H1 (cell line): Measurements from ENCODE around the gene OCRL. TPM values are rescaled to one million over a fixed set of nuclear protein-coding genes. Genes with fewer than 3 reads are reported as not detected.
"Not testable (repeated sequence)": the region's sequence is repeated elsewhere in the genome, so short reads cannot be mapped to it uniquely, and the experiment has no call there.

Experiments used
- CTCF ChIA-PET: fragments of 300-600 bp; sonication (Branson Sonifier 250); formaldehyde crosslinking; loops from one replicate; lab custom pipeline; 2021; ENCODE audit not compliant: partially characterized antibody; lab: Charles Lee
- POLR2A ChIA-PET: fragments of 300-600 bp; sonication (Branson Sonifier 250); formaldehyde crosslinking; loops from one replicate; lab custom pipeline; 2021; ENCODE audit warnings: inconsistent platforms; ENCODE audit not compliant: partially characterized antibody; lab: Charles Lee
- DNase-seq, 2 experiments: peaks; one replicate each; pipeline versions ENCODE4 v3.0.0 to v3.0.0-alpha.2; 2010 to 2022; ENCODE audit warnings: low spot score in 2 of 2, low read depth in 1 of 2, mixed read lengths in 1 of 2
- FAIRE-seq: peaks from 2 replicates; lab custom pipeline; 2011; peaks lifted over from hg19 to GRCh38; lab: Jason Lieb, UNC
- H2AFZ ChIP-seq: 2 replicates; pipeline ENCODE4 v1.8.1; 2012; ENCODE audit warnings: low read length, inconsistent platforms
- H2AK5ac ChIP-seq: 2 replicates; pipeline ENCODE4 v1.6.1; 2013; ENCODE audit warnings: low read depth, low read length
- H2BK120ac ChIP-seq: replicated peaks from 2 replicates; pipeline ENCODE3; 2013; ENCODE audit warnings: low read depth, low read length, inconsistent platforms
- H2BK12ac ChIP-seq: 2 replicates; pipeline ENCODE4 v1.6.1; 2013; ENCODE audit warnings: low read depth, low read length
- H2BK15ac ChIP-seq: 2 replicates; pipeline ENCODE4 v1.6.1; 2013; ENCODE audit warnings: low read length
- H2BK20ac ChIP-seq: 2 replicates; pipeline ENCODE4 v1.6.1; 2013; ENCODE audit warnings: low read length
- H2BK5ac ChIP-seq: 2 replicates; pipeline ENCODE4 v1.6.1; 2013; ENCODE audit warnings: low read depth, low read length
- H3K14ac ChIP-seq: 2 replicates; pipeline ENCODE4 v1.6.1; 2013; ENCODE audit warnings: inconsistent platforms; ENCODE audit not compliant: insufficient read length
- H3K18ac ChIP-seq: 2 replicates; pipeline ENCODE4 v1.6.1; 2013; ENCODE audit warnings: low read length; ENCODE audit errors: extremely low read depth
- H3K23ac ChIP-seq: 2 replicates; pipeline ENCODE4 v1.6.1; 2013; ENCODE audit warnings: inconsistent platforms; ENCODE audit not compliant: insufficient read length
- H3K23me2 ChIP-seq: 2 replicates; pipeline ENCODE4 v1.6.1; 2013; ENCODE audit warnings: low read depth, low read length
- H3K27ac ChIP-seq: 2 replicates; pipeline ENCODE4 v1.6.1; 2011; ENCODE audit warnings: low read depth, low read length, inconsistent platforms
- H3K27me3 ChIP-seq, 4 experiments: replicated peaks in 1 of 4; 1 replicate in 1 of 4; 2 replicates in 3 of 4; pipeline versions ENCODE4 v1.6.1 to v1.8.1; 2011 to 2013; ENCODE audit warnings: low read length in 3 of 4, mild to moderate bottlenecking in 3 of 4, inconsistent platforms in 2 of 4, mixed read lengths in 2 of 4, moderate library complexity in 1 of 4; ENCODE audit not compliant: control insufficient read depth in 3 of 4, insufficient read depth in 3 of 4; ENCODE audit errors: extremely low read depth in 1 of 4
- H3K36me3 ChIP-seq, 4 experiments: 2 replicates each; pipeline versions ENCODE4 v1.6.1 to v1.8.1; 2011 to 2013; ENCODE audit warnings: mild to moderate bottlenecking in 4 of 4, low read length in 3 of 4, moderate library complexity in 2 of 4, control low read depth in 1 of 4, inconsistent platforms in 1 of 4; ENCODE audit not compliant: insufficient read depth in 4 of 4, control insufficient read depth in 2 of 4
- H3K4ac ChIP-seq: replicated peaks from 2 replicates; pipeline ENCODE3; 2013; ENCODE audit warnings: low read length, low read depth, mixed read lengths, inconsistent platforms; ENCODE audit not compliant: insufficient read length
- H3K4me1 ChIP-seq, 4 experiments: replicated peaks in 1 of 4; 1 replicate in 1 of 4; 2 replicates in 3 of 4; pipeline versions ENCODE4 v1.6.1 to v1.8.1; 2011 to 2013; ENCODE audit warnings: low read length in 3 of 4, inconsistent platforms in 2 of 4, mixed read lengths in 1 of 4; ENCODE audit not compliant: insufficient read depth in 4 of 4, control insufficient read depth in 3 of 4
- H3K4me2 ChIP-seq, 2 experiments: 2 replicates each; pipeline versions ENCODE4 v1.6.1 to v1.8.1; 2011 to 2013; ENCODE audit warnings: low read depth in 2 of 2, low read length in 2 of 2, control low read depth in 1 of 2, inconsistent platforms in 1 of 2, mild to moderate bottlenecking in 1 of 2; ENCODE audit not compliant: insufficient read depth in 1 of 2
- H3K4me3 ChIP-seq, 4 experiments: fragments of 200-600, 300-600 bp in 1 of 4; sonication (generic), shearing (Covaris generic), sonication (Bioruptor Twin) in 1 of 4; 2 replicates each; pipeline versions ENCODE4 v1.5.1 to v1.8.1; 2011 to 2016; ENCODE audit warnings: low read length in 4 of 4, low read depth in 3 of 4, control low read depth in 2 of 4, inconsistent platforms in 2 of 4, mild to moderate bottlenecking in 2 of 4, mixed read lengths in 1 of 4, moderate library complexity in 1 of 4; ENCODE audit not compliant: insufficient read depth in 2 of 4; ENCODE audit errors: extremely low read depth in 1 of 4
- H3K56ac ChIP-seq: replicated peaks from 2 replicates; pipeline ENCODE3; 2013; ENCODE audit warnings: low read depth, mild to moderate bottlenecking, mixed read lengths, low read length, inconsistent platforms; ENCODE audit not compliant: insufficient read length
- H3K79me1 ChIP-seq: 2 replicates; pipeline ENCODE4 v1.6.1; 2013; ENCODE audit warnings: low read depth, low read length, control low read depth
- H3K79me2 ChIP-seq, 2 experiments: 2 replicates each; pipeline versions ENCODE4 v1.6.1 to v1.8.1; 2012 to 2013; ENCODE audit warnings: low read length in 2 of 2, mild to moderate bottlenecking in 2 of 2, inconsistent platforms in 1 of 2; ENCODE audit not compliant: insufficient read depth in 2 of 2, control insufficient read depth in 1 of 2
- H3K9ac ChIP-seq, 4 experiments: replicated peaks in 1 of 4; 1 replicate in 1 of 4; 2 replicates in 3 of 4; pipeline versions ENCODE4 v1.6.1 to v1.8.1; 2011 to 2013; ENCODE audit warnings: low read depth in 3 of 4, low read length in 3 of 4, control low read depth in 2 of 4, mild to moderate bottlenecking in 2 of 4, moderate library complexity in 2 of 4, inconsistent platforms in 1 of 4; ENCODE audit errors: extremely low read depth in 1 of 4
- H3K9me3 ChIP-seq, 2 experiments: 2 replicates each; pipeline versions ENCODE4 v1.6.1 to v1.8.1; 2012 to 2013; ENCODE audit warnings: mild to moderate bottlenecking in 2 of 2, moderate library complexity in 2 of 2, control low read depth in 1 of 2, inconsistent platforms in 1 of 2, low read depth in 1 of 2, low read length in 1 of 2, mixed read lengths in 1 of 2; ENCODE audit not compliant: insufficient read depth in 2 of 2
- H4K20me1 ChIP-seq, 2 experiments: replicated peaks in 1 of 2; 2 replicates each; pipeline versions ENCODE3 to v1.8.1; 2011 to 2013; ENCODE audit warnings: inconsistent platforms in 2 of 2, low read length in 2 of 2, mild to moderate bottlenecking in 1 of 2; ENCODE audit not compliant: insufficient read depth in 2 of 2, control insufficient read depth in 1 of 2
- H4K5ac ChIP-seq: 2 replicates; pipeline ENCODE4 v1.6.1; 2013; ENCODE audit warnings: low read length, low read depth, mixed read lengths, inconsistent platforms; ENCODE audit not compliant: insufficient read length
- H4K8ac ChIP-seq: 2 replicates; pipeline ENCODE4 v1.8.0; 2013; ENCODE audit warnings: mild to moderate bottlenecking, moderate library complexity, low read length, inconsistent platforms; ENCODE audit not compliant: insufficient read depth; ENCODE audit errors: extremely low read depth
- H4K91ac ChIP-seq: replicated peaks from 2 replicates; pipeline ENCODE3; 2013; ENCODE audit warnings: low read length, mixed read lengths, inconsistent platforms; ENCODE audit not compliant: insufficient read length
- CBX5 ChIP-seq: fragments of 300-800, 300-1000 bp; sonication (generic); IDR thresholded peaks from 2 replicates; pipeline ENCODE4 v1.7.1; 2016; ENCODE audit warnings: antibody characterized with exemption, low read length, low read depth
- CBX8 ChIP-seq: fragments of 300-800, 300-1000 bp; sonication (generic); IDR thresholded peaks from 2 replicates; pipeline ENCODE4 v1.7.1; 2016; ENCODE audit warnings: low read depth, low read length, borderline replicate concordance
- PHF8 ChIP-seq: fragments of 200-600 bp; sonication (generic); conservative IDR thresholded peaks from 2 replicates; pipeline ENCODE4 v1.7.1; 2012; ENCODE audit warnings: low read depth, mild to moderate bottlenecking, inconsistent platforms, low read length, moderate library complexity
- SIN3A ChIP-seq, 2 experiments: IDR thresholded peaks in 1 of 2; conservative IDR thresholded peaks in 1 of 2; 2 replicates each; pipeline ENCODE4 v1.6.1; 2011 to 2012; ENCODE audit warnings: low read length in 2 of 2, improper control_type of control experiment in 1 of 2, low read depth in 1 of 2, mild to moderate bottlenecking in 1 of 2
- SIRT6 ChIP-seq: IDR thresholded peaks from one replicate; pipeline ENCODE4 v1.7.1; 2012; ENCODE audit warnings: low read length, inconsistent platforms
- TCF12 ChIP-seq: IDR thresholded peaks from 2 replicates; pipeline ENCODE4 v1.6.1; 2011; ENCODE audit warnings: low read depth, mild to moderate bottlenecking, low read length
- WGBS, 2 experiments: shearing (Covaris generic) in 1 of 2; methylation state at CpG; one replicate each; pipeline versions ENCODE4 v1.1.6 to v1.1.7; 2013 to 2015; ENCODE audit warnings: low lambda C conversion rate in 2 of 2, mixed read lengths in 2 of 2, inconsistent platforms in 1 of 2, low coverage in 1 of 2, missing lambda C conversion rate in 1 of 2; ENCODE audit not compliant: insufficient replicate concordance in 2 of 2, insufficient coverage in 1 of 2, insufficient read length in 1 of 2; ENCODE audit errors: extremely low coverage in 1 of 2, missing lambda C conversion rate in 1 of 2; 5-methylcytosine and 5-hydroxymethylcytosine counted together
- polyA plus RNA-seq, 7 experiments: library from polyadenylated mRNA; depleted of rRNA in 3 of 7; stranded (reverse) in 5 of 7; unstranded in 2 of 7; fragments of >200 nt in 5 of 7; fragments of 200-250 nt in 2 of 7; gene quantifications; 1 replicate in 5 of 7; 2 replicates in 1 of 7; 4 replicates in 1 of 7; pipeline versions ENCODE4 v1.2.1 to v1.2.3, GENCODE V29; 2011 to 2013; ENCODE audit warnings: missing spikeins in 2 of 7, mixed read lengths in 2 of 7
- total RNA-seq: library from RNA; stranded (reverse); fragmentation: NEBNext Ultra II Directional; extraction: Animal tissue kit (Norgen Biotek cat#: 25700); gene quantifications from 2 replicates; pipeline ENCODE4 v1.2.1, GENCODE V29; 2021

Gene OCRL
- total and polyA plus RNA-seq, 2 of the 8 experiments (the other 6 are each of a cell fraction or from before 2014, with no cell fraction given), result 12.7 to 15.1 TPM

DNA sequence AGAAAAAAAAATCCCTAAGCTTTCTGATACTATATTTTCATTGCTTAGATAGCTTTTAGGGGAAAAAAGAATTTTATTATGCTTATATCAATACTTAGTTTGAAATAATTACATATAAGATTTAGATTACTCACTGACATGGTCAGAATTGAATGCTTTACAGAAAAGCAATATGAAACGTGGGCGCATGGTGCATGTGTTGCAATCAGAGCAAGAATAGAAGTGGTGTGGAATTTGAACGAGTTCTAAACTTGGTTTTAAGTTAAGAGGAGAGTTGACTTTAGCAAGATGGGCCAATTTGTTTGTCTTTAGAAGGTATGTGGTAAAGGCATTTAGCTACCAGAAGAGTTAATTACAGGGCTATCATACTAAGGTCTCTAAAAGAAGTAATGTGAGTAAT is 21.4 kb downstream of the OCRL start (continued):
- no peak for TF ChIP-seq CBX5
- TF ChIP-seq TCF12, result no peak
- no peak for TF ChIP-seq SIRT6
- no peak for TF ChIP-seq PHF8
- no peak for TF ChIP-seq CBX8
- no peak for TF ChIP-seq SIN3A (conservative IDR thresholded peaks at IDR 0.05 in 1 of 2, IDR thresholded peaks at IDR 0.05 in 1 of 2; ENCODE audit: low read depth in 1 of 2, low read length in 2 of 2)

DNA sequence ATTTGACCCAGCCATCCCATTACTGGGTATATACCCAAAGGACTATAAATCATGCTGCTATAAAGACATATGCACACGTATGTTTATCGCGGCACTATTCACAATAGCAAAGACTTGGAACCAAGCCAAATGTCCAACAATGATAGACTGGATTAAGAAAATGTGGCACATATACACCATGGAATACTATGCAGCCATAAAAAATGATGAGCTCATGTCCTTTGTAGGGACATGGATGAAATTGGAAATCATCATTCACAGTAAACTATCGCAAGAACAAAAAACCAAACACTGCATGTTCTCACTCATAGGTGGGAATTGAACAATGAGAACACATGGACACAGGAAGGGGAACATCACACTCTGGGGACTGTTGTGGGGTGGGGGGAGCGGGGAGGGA is 24.3 kb downstream of the OCRL start:
- H3K79me1 ChIP-seq, CTCF ChIA-PET: not testable (repeated sequence)

More for the DNA sequence above, 24.3 kb downstream of the OCRL start:
- H2BK20ac ChIP-seq, H3K56ac ChIP-seq, H4K8ac ChIP-seq, DNase-seq, FAIRE-seq, H3K23me2 ChIP-seq, H3K4me3 ChIP-seq, H3K9ac ChIP-seq, H2AK5ac ChIP-seq, H2BK5ac ChIP-seq, H2BK120ac ChIP-seq, H3K4me1 ChIP-seq, H2BK12ac ChIP-seq, H4K5ac ChIP-seq, H3K23ac ChIP-seq, H4K20me1 ChIP-seq, H3K27ac ChIP-seq, H3K18ac ChIP-seq, H3K79me2 ChIP-seq, H3K4ac ChIP-seq, H4K91ac ChIP-seq, POLR2A ChIA-PET, H3K27me3 ChIP-seq, H2AFZ ChIP-seq, H3K4me2 ChIP-seq, H3K9me3 ChIP-seq, H3K14ac ChIP-seq, H2BK15ac ChIP-seq: not testable (repeated sequence)
- 100% methylated on average over 1 of the region's 5 CpGs; no CpG with 5 or more reads in 1 of the 2 experiments for WGBS, 2 experiments
- H3K36me3 ChIP-seq, result peaks cover 2 to 52% (median 12%) of the 10 kb centered on the region in 4 experiments; a peak in 6 of 8 replicates
